ENCODE measurements around the gene ADPRHL1.
A peak's percentile ranks its signal among the peaks of the same experiment; 100 is the strongest.

ADPRHL1 gene

DNA sequence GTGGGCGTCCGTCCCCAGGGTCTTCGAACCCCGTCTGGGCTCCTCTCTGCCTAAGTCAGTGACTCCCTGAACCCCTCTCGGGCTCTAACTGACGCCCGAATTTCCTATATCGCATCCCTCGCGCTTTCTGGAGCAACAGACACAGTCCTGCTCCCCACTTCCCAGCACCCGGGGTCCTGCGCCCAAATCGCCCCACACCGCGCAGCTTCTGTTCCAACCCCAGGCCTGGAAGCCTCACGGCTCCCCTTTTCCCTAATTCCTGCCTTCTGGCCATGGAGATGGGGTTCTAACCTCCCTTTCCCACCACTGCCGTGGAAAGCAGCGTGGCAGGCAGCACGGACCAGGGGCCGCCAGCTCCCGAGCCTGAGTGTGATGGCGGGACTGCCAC is 87.7 kb downstream of the ADPRHL1 start:
- no peak for DNase-seq

- no peak for DNase-seq
Measured at GRCh38 chr13:113364901-113365582, 88.2 kb downstream of the ADPRHL1 start.

DNA sequence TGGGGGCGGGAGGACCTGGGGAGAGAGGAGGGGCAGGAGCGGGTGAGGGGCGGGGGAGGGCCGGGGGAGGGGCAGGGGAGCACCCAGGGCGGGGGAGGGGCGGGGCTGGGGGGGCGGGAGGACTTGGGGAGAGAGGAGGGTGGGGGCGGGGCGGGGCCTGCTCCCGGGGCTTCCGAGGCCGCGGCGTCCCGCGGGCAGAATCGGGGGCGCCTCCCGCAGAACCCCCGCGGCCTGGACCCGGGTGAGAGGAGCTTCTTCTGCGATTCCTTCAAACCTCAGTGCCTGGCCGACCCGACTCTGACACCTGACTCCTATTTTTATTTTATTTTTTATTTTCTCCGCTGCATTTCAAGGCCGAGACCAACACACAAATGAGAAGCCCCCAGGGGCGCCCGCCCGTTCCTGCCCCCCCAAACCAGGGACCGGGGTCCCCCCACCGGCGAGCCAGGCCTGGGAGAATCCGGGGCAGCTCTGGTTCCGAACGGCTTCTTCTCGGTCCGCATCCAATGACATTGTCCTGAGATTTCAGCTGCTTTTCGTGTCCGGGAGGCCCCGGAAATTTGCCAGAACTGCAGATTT is 88.9 kb downstream of the ADPRHL1 start:
- DNase-seq = no peak

- DNase-seq = no peak
Measured at GRCh38 chr13:113361406-113361805, 91.9 kb downstream of the ADPRHL1 start.

- no peak for DNase-seq
Measured at GRCh38 chr13:113360446-113360845, 92.8 kb downstream of the ADPRHL1 start.

DNA sequence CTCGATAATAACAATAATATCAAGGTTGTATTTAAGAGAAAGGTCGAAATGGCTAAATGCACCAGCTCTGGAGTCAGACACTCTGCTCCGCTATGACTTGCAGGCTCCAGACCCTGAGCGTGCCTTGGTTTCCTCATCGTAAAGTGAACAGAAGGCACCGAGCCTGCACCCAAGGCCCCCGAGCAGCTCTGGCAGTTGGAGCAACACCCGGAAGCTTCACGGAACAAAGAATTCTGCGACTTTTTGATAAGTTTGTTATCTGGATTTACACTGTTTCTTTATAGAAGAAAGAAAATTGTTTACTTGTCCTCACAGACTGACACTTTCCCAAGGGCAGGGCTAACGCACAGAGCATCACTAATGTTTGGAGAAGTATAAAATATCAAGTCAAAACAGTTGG is 93.7 kb downstream of the ADPRHL1 start:
- DNase-seq = no peak

DNA sequence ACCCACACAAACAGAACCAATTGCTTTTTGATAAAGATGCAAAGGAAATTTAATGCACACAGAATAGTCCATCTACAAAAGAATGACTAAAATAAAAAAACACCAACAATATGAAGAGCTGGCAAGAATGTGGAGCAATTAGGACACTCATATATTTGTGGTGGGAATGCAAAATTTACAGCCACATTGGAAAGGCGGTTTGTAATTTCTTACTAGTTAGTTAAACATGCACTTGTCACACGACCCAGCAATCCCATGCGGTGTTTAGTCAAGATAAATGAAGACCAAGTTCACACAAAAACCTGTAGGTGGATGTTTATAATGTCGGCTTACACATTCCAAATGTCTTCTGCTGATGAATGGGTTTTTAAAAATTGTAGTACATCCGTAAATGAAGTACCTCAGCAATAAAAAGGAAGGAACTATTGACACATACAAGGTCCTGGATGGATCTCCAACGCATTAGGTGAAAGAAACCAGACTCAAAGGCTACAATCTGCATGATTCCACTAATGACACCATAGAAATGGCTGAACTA is 94.6 kb downstream of the ADPRHL1 start:
- DNase-seq = no peak

DNA sequence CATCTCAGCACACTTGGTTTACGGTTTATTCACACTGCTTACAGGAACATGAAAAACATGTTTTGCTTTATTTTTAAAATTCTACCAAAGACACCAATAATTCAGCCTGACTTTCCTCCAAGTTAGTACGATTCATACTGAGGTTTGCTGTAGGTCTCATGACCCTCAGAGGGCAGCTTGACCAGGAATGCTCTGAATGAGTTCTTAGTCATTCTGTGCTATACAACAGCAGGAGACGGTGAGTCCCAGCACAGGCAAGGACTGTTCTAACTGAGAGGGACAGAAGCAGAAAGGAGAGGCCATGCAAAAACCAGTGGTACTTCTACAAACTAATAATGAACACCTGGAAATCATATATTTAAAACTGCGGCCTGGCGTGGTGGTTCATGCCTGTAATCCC is 95.8 kb downstream of the ADPRHL1 start:
- DNase-seq = peak; percentile 43

- DNase-seq = no peak
Measured at GRCh38 chr13:113356596-113356995, 96.7 kb downstream of the ADPRHL1 start.

DNA sequence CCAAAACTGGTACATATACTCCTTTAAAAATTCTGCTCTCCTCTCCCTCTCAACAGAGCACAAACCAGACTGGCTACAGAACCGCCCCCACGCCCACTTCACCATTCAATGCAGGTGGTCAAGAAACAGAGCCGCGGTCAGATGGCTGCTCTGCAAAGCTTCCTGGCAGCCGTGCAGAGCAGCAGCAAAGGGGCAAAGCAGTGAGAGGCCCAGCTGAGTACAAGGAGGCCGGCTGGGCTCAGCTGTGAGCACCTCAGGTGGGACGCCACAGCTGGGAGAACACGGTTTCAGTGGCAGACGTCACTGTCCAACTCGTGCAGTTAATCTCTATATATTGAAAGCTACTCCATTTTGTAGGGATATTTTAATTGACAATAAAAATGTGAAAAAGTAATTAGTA is 97.7 kb downstream of the ADPRHL1 start:
- DNase-seq = no peak

GRCh38 chr13:113354831-113355610 is 98.3 kb downstream of the ADPRHL1 start:
- no peak for DNase-seq

GRCh38 chr13:113353254-113353653 is 100.0 kb downstream of the ADPRHL1 start:
- DNase-seq = no peak

GRCh38 chr13:113351514-113352026 is 101.7 kb downstream of the ADPRHL1 start:
- no peak for DNase-seq

DNA sequence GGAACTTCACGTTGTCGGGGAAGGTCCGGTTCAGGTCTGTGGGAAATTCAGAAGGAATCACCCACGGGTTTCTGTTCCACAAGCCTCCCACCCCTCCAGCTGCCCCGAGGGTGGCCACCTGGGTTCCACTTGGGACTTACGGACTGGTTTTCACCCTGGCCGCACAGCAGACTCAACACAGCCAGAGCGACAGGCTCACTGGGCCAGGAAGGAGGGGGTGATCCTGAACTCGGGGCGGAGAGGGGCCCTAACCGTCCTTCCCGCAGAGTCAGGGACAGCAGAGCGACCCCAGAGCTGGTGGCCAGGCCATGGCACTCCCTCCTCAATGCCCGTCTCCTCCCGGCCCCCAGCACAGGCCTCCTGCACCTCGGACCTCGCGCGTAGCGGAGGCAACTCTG is 102.4 kb downstream of the ADPRHL1 start:
- no peak for DNase-seq

- no peak for DNase-seq
Measured at GRCh38 chr13:113350065-113350937, 103.0 kb downstream of the ADPRHL1 start.

Data from fibroblast of upper back skin (primary cell).